Tibial artery (tissue), 4 donors: ENCODE data around the gene CYLD.

Experiments used
- DNase-seq, 2 donors: peaks; one replicate each; pipeline ENCODE4 v3.0.0-alpha.2; 2019
- H3K27ac ChIP-seq, 2 donors: fragments of 200-600 bp; sonication (generic) in 1 of 2; 1 replicate in 1 of 2; 2 replicates in 1 of 2; pipeline ENCODE4 v1.5.1; 2018 to 2019; ENCODE audit warnings: mild to moderate bottlenecking in 1 of 2
- H3K27me3 ChIP-seq, 2 donors: fragments of 200-600 bp; sonication (generic) in 1 of 2; one replicate each; pipeline versions ENCODE4 v1.5.1 to v1.6.0; 2016 to 2019
- H3K36me3 ChIP-seq, 3 donors: fragments of 200-600 bp; sonication (generic) in 2 of 3; one replicate each; pipeline ENCODE4 v1.5.1; 2016 to 2019; ENCODE audit warnings: mild to moderate bottlenecking in 2 of 3
- H3K4me1 ChIP-seq, 4 donors: fragments of 200-600 bp; sonication (generic) in 2 of 4; 1 replicate in 3 of 4; 2 replicates in 1 of 4; pipeline ENCODE4 v1.5.1; 2016 to 2019
- H3K4me3 ChIP-seq, 2 donors: fragments of 200-600 bp; sonication (generic) in 1 of 2; 1 replicate in 1 of 2; 2 replicates in 1 of 2; pipeline ENCODE4 v1.5.1; 2018 to 2019; ENCODE audit warnings: mild to moderate bottlenecking in 2 of 2
- H3K9me3 ChIP-seq, 3 donors: fragments of 200-600 bp; sonication (generic) in 1 of 3; one replicate each; pipeline ENCODE4 v1.5.1; 2016 to 2019
- CTCF ChIP-seq, 2 experiments: fragments of 200-600 bp in 1 of 2; fragments of 450-650 bp in 1 of 2; IDR thresholded peaks; one replicate each; pipeline ENCODE4 v1.5.1; 2017 to 2019; ENCODE audit warnings: antibody characterized with exemption in 2 of 2, mild to moderate bottlenecking in 1 of 2, moderate library complexity in 1 of 2
- intact Hi-C: fragments of 100-400 bp; cut with DNase I; formaldehyde crosslinking; loops from one replicate; pipeline ENCODE4 v1.15.0; 2023; ENCODE audit warnings: low total_unique reads

The CYLD gene

GRCh38 chr16:50706250-50706649, 35.6 kb upstream of the CYLD start:
- no peak overlapping the region for H3K4me3 ChIP-seq
- H3K36me3 ChIP-seq, result no peaks in the 10 kb centered on the region
- intact Hi-C loops, result no loop called here
- DNase-seq, result no peak
- no peak for TF ChIP-seq CTCF (IDR thresholded peaks at IDR 0.05)
- no peaks in the 10 kb centered on the region for H3K27me3 ChIP-seq
- no peaks in the 10 kb centered on the region for H3K4me1 ChIP-seq
- no peak overlapping the region for H3K27ac ChIP-seq
- H3K9me3 ChIP-seq, result peaks cover 0 to 18% (median 10%) of the 10 kb centered on the region in 3 donors

- intact Hi-C loops, result no loop called here
- H3K36me3 ChIP-seq, result no peaks in the 10 kb centered on the region
- H3K9me3 ChIP-seq, result peaks cover 0 to 16% (median 10%) of the 10 kb centered on the region in 3 donors
- no peak overlapping the region for H3K4me3 ChIP-seq
- H3K4me1 ChIP-seq, result peaks cover 0 to 7% (median 2%) of the 10 kb centered on the region in 4 donors
- no peak for TF ChIP-seq CTCF (IDR thresholded peaks at IDR 0.05)
- no peak for DNase-seq
- H3K27ac ChIP-seq, result no peak overlapping the region
- H3K27me3 ChIP-seq, result no peaks in the 10 kb centered on the region
Observed at GRCh38 chr16:50708373-50709060, 33.4 kb upstream of the CYLD start.

- no peak for DNase-seq
- TF ChIP-seq CTCF (IDR thresholded peaks at IDR 0.05), result no peak
- Histone ChIP-seq H3K4me1 (peaks cover 0 to 7% (median 2%) of the 10 kb centered on the region in 4 donors), H3K27ac (no peak overlapping the region), H3K36me3 (no peaks in the 10 kb centered on the region), H3K27me3 (no peaks in the 10 kb centered on the region), H3K4me3 (no peak overlapping the region), H3K9me3 (peaks cover 0 to 9% (median 3%) of the 10 kb centered on the region in 3 donors)
- intact Hi-C loops, result no loop called here
Observed at GRCh38 chr16:50709061-50709684, 32.7 kb upstream of the CYLD start.

GRCh38 chr16:50709980-50710379, 31.9 kb upstream of the CYLD start:
- DNase-seq, result no peak
- TF ChIP-seq CTCF (IDR thresholded peaks at IDR 0.05), result no peak
- H3K36me3 ChIP-seq, result no peaks in the 10 kb centered on the region
- peaks cover 0 to 1% (median 0%) of the 10 kb centered on the region in 3 donors for H3K9me3 ChIP-seq
- H3K4me3 ChIP-seq, result no peak overlapping the region
- no peaks in the 10 kb centered on the region for H3K27me3 ChIP-seq
- H3K27ac ChIP-seq, result no peak overlapping the region
- intact Hi-C loops, result no loop called here
- peaks cover 0 to 7% (median 2%) of the 10 kb centered on the region in 4 donors for H3K4me1 ChIP-seq

GRCh38 chr16:50711040-50711439, 30.8 kb upstream of the CYLD start:
- no peak for DNase-seq
- intact Hi-C loops, result no loop called here
- no peak overlapping the region for H3K4me3 ChIP-seq

More at GRCh38 chr16:50711040-50711439, 30.8 kb upstream of the CYLD start:
- peaks cover 0 to 7% (median 2%) of the 10 kb centered on the region in 4 donors for H3K4me1 ChIP-seq
- H3K27me3 ChIP-seq, result no peaks in the 10 kb centered on the region
- no peak for TF ChIP-seq CTCF (IDR thresholded peaks at IDR 0.05)
- no peaks in the 10 kb centered on the region for H3K36me3 ChIP-seq
- no peak overlapping the region for H3K27ac ChIP-seq
- no peaks in the 10 kb centered on the region for H3K9me3 ChIP-seq
